Measurements from ENCODE around the gene ABCC1. TPM values are rescaled to one million over a fixed set of nuclear protein-coding genes. Genes with fewer than 3 reads are reported as not detected.
"Not testable (repeated sequence)": the region's sequence is repeated elsewhere in the genome, so short reads cannot be mapped to it uniquely, and the experiment has no call there.

ABCC1 gene
- total and polyA plus RNA-seq, 4 donors = 2.9 to 61.9 (median 43.6) TPM

- ATAC-seq (ENCODE audit: low FRiP score) (peak; percentile 74), DNase-seq (peak; percentile 77 to 87)
- no peak overlapping the region for H3K4me3 ChIP-seq (ENCODE audit: low read length in 2 of 2)
- peaks cover 0 to 7% of the 10 kb centered on the region in 2 donors for H3K36me3 ChIP-seq (ENCODE audit: control insufficient read depth in 1 of 2, insufficient read depth in 2 of 2, low read length in 1 of 2)
- peaks cover 0 to 5% of the 10 kb centered on the region in 2 donors for H3K4me1 ChIP-seq (ENCODE audit: control insufficient read depth in 1 of 2, insufficient read depth in 2 of 2, low read length in 2 of 2)
- intact Hi-C loops (cut with DNase I) = loop anchor here in 1 of 2 donors (10.0 kb wide), 2 partner anchors 59 to 221 kb away; no protein-coding TSS in a partner anchor
- H3K27me3 ChIP-seq (ENCODE audit: control insufficient read depth in 1 of 2, insufficient read depth in 2 of 2, low read length in 1 of 2) = no peaks in the 10 kb centered on the region
- WGBS, 2 donors = 3 to 4% methylated on average over 14 of the region's 14 CpGs
- H3K9me3 ChIP-seq (ENCODE audit: control insufficient read depth, low read length) = no peaks in the 10 kb centered on the region
- H3K27ac ChIP-seq (ENCODE audit: low read depth in 1 of 2, low read length in 2 of 2) = peak overlapping the region in 1 of 2 donors; percentile 85
Measured at GRCh38 chr16:16096121-16096857, 146.9 kb downstream of the ABCC1 start.

- Histone ChIP-seq H3K36me3 (ENCODE audit: control insufficient read depth in 1 of 2, insufficient read depth in 2 of 2, low read length in 1 of 2) (peaks cover 0 to 7% of the 10 kb centered on the region in 2 donors), H3K27me3 (ENCODE audit: control insufficient read depth in 1 of 2, insufficient read depth in 2 of 2, low read length in 1 of 2) (no peaks in the 10 kb centered on the region), H3K4me1 (ENCODE audit: control insufficient read depth in 1 of 2, insufficient read depth in 2 of 2, low read length in 2 of 2) (peaks cover 0 to 5% of the 10 kb centered on the region in 2 donors), H3K9me3 (ENCODE audit: control insufficient read depth, low read length) (no peaks in the 10 kb centered on the region), H3K27ac (ENCODE audit: low read depth in 1 of 2, low read length in 2 of 2) (peak overlapping the region in 1 of 2 donors; percentile 85), H3K4me3 (ENCODE audit: low read length in 2 of 2) (no peak overlapping the region)
- 15 to 19% methylated on average over 3 of the region's 3 CpGs for WGBS, 2 donors
- intact Hi-C loops (cut with DNase I) = loop anchor here in 1 of 2 donors (10.0 kb wide), 2 partner anchors 58 to 222 kb away; no protein-coding TSS in a partner anchor
- DNase-seq = no peak
- peak; percentile 4 for ATAC-seq (ENCODE audit: low FRiP score)
Measured at GRCh38 chr16:16096858-16097213, 147.4 kb downstream of the ABCC1 start.

DNA sequence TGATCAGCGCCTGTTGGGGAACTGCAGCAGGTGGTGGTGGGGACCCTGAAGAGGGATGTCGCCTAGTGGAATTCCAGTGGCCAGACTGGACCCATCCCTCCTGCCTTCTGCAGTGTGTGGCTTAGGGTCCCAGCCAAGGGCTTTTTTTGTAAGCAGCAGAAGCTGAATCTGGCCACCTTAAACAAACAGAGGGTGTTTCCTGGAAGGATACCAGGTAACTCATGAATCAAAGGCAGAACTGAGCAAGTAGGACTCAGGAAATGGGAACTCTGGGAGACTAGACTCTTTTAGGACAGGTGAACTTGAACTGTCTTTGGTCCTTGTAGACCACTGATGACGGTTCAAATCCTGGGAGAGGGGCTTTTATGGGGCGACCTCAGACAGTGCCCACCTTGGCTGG, 149.9 kb downstream of the ABCC1 start:
- ATAC-seq (ENCODE audit: low FRiP score) (no peak), DNase-seq (no peak)
- H3K27me3 ChIP-seq (ENCODE audit: control insufficient read depth in 1 of 2, insufficient read depth in 2 of 2, low read length in 1 of 2) = no peaks in the 10 kb centered on the region
- intact Hi-C loops (cut with DNase I) = loop anchor here in 1 of 2 donors (10.0 kb wide), 2 partner anchors 55 to 225 kb away; no protein-coding TSS in a partner anchor
- no peak overlapping the region for H3K4me3 ChIP-seq (ENCODE audit: low read length in 2 of 2)
- WGBS, 2 donors = 95 to 97% methylated on average over 4 of the region's 4 CpGs
- H3K27ac ChIP-seq (ENCODE audit: low read depth in 1 of 2, low read length in 2 of 2) = no peak overlapping the region
- peaks cover 5 to 7% of the 10 kb centered on the region in 2 donors for H3K36me3 ChIP-seq (ENCODE audit: control insufficient read depth in 1 of 2, insufficient read depth in 2 of 2, low read length in 1 of 2)
- no peaks in the 10 kb centered on the region for H3K4me1 ChIP-seq (ENCODE audit: control insufficient read depth in 1 of 2, insufficient read depth in 2 of 2, low read length in 2 of 2)
- H3K9me3 ChIP-seq (ENCODE audit: control insufficient read depth, low read length) = no peaks in the 10 kb centered on the region

DNA sequence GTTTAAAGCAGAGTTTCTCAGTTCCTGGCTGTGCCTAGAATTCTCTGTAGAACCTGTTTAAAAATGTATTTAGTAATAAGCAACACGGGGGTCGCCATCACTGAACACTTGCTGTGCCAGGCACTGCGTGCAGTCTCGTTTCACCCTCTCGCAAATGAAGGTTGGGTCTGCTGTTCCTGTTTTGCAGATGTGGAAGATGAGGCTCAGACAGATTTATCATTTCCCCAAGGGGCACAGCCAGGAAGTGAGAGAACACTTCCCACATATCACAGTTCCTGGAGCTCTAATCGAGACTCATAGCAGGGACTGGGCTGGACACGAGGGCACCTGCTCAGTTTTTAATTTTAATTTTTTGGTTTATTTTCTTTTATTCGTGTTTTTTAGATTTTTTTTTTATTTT, 151.2 kb downstream of the ABCC1 start:
- Histone ChIP-seq H3K27ac (ENCODE audit: low read depth in 1 of 2, low read length in 2 of 2) (no peak overlapping the region), H3K4me1 (ENCODE audit: control insufficient read depth in 1 of 2, insufficient read depth in 2 of 2, low read length in 2 of 2) (no peaks in the 10 kb centered on the region), H3K27me3 (ENCODE audit: control insufficient read depth in 1 of 2, insufficient read depth in 2 of 2, low read length in 1 of 2) (no peaks in the 10 kb centered on the region), H3K4me3 (ENCODE audit: low read length in 2 of 2) (no peak overlapping the region), H3K36me3 (ENCODE audit: control insufficient read depth in 1 of 2, insufficient read depth in 2 of 2, low read length in 1 of 2) (peaks cover 5 to 7% of the 10 kb centered on the region in 2 donors), H3K9me3 (ENCODE audit: control insufficient read depth, low read length) (no peaks in the 10 kb centered on the region)
- WGBS, 2 donors = 69 to 81% methylated on average over 8 of the region's 8 CpGs
- intact Hi-C loops (cut with DNase I) = no loop called here
- no peak for ATAC-seq (ENCODE audit: low FRiP score)
- DNase-seq = no peak

DNA sequence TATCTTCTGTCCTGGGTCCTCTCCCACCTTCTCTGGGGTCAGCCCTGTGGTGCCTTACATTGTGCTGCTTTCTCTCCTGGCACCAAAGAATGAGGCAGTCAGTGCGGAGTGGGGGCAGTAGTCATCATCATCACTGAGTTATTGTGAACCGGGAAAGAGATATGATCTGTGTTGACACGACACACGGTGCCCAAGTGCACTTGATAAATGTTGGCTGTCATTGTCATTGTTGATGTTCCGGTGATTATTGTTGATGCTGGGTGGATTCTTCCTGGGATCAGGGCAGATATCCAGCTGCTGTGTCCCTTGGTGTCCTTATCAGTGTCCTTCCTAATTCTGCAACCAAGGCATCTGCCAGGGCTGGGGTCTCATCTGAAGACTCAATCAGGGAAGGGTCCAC, 152.2 kb downstream of the ABCC1 start:
- H3K27ac ChIP-seq (ENCODE audit: low read depth in 1 of 2, low read length in 2 of 2) = no peak overlapping the region

GRCh38 chr16:16102738-16103137, 153.3 kb downstream of the ABCC1 start:
- no peaks in the 10 kb centered on the region for H3K4me1 ChIP-seq (ENCODE audit: control insufficient read depth in 1 of 2, insufficient read depth in 2 of 2, low read length in 2 of 2)
- intact Hi-C loops (cut with DNase I) = no loop called here
- ATAC-seq (ENCODE audit: low FRiP score) (no peak), DNase-seq (no peak)
- H3K27me3 ChIP-seq (ENCODE audit: control insufficient read depth in 1 of 2, insufficient read depth in 2 of 2, low read length in 1 of 2) = no peaks in the 10 kb centered on the region
- H3K27ac ChIP-seq (ENCODE audit: low read depth in 1 of 2, low read length in 2 of 2) = no peak overlapping the region
- no peaks in the 10 kb centered on the region for H3K9me3 ChIP-seq (ENCODE audit: control insufficient read depth, low read length)
- peaks cover 7 to 8% of the 10 kb centered on the region in 2 donors for H3K36me3 ChIP-seq (ENCODE audit: control insufficient read depth in 1 of 2, insufficient read depth in 2 of 2, low read length in 1 of 2)
- 67 to 73% methylated on average over 4 of the region's 4 CpGs for WGBS, 2 donors
- no peak overlapping the region for H3K4me3 ChIP-seq (ENCODE audit: low read length in 2 of 2)

More for the DNA sequence above, 152.2 kb downstream of the ABCC1 start:
- DNase-seq = no peak
- Histone ChIP-seq H3K9me3 (ENCODE audit: control insufficient read depth, low read length) (no peaks in the 10 kb centered on the region), H3K4me3 (ENCODE audit: low read length in 2 of 2) (no peak overlapping the region), H3K27me3 (ENCODE audit: control insufficient read depth in 1 of 2, insufficient read depth in 2 of 2, low read length in 1 of 2) (no peaks in the 10 kb centered on the region), H3K4me1 (ENCODE audit: control insufficient read depth in 1 of 2, insufficient read depth in 2 of 2, low read length in 2 of 2) (no peaks in the 10 kb centered on the region), H3K36me3 (ENCODE audit: control insufficient read depth in 1 of 2, insufficient read depth in 2 of 2, low read length in 1 of 2) (peaks cover 7% of the 10 kb centered on the region in 2 donors)
- intact Hi-C loops (cut with DNase I) = no loop called here
- WGBS, 2 donors = 69 to 81% methylated on average over 5 of the region's 5 CpGs
- no peak for ATAC-seq (ENCODE audit: low FRiP score)

DNA sequence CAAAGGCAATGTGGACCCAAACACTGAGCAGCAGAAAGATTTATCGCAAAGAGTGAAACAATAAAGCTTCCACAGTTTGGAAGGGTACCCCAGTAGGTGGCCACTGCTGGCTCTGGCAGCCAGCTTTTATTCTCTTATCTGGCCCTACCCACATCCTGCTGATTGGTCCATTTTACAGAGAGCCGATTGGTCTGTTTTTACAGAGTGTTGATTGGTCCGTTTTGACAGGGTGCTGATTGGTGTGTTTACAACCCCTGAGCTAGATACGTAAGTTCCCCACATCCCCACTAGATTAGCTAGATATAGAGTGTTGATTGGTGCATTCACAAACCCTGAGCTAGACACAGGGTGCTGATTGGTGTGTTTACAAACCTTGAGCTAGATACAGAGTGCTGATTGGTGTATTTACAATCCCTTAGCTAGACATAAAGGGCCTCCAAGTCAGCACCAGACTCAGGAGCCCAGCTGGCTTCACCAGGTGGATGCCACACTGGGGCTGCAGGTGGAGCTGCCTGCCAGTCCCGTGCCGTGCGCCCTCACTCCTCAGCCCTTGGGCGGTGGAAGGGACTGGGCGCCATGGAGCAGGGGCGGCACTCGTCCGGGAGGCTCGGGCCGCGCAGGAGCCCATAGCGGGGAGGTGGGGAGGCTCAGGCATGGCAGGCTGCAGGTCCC, 154.9 kb downstream of the ABCC1 start:
- DNase-seq; H3K27me3 ChIP-seq (ENCODE audit: control insufficient read depth in 1 of 2, insufficient read depth in 2 of 2, low read length in 1 of 2); H3K27ac ChIP-seq (ENCODE audit: low read depth in 1 of 2, low read length in 2 of 2); H3K4me3 ChIP-seq (ENCODE audit: low read length in 2 of 2); intact Hi-C loops (cut with DNase I); H3K9me3 ChIP-seq (ENCODE audit: control insufficient read depth, low read length); H3K4me1 ChIP-seq (ENCODE audit: control insufficient read depth in 1 of 2, insufficient read depth in 2 of 2, low read length in 2 of 2); ATAC-seq (ENCODE audit: low FRiP score); H3K36me3 ChIP-seq (ENCODE audit: control insufficient read depth in 1 of 2, insufficient read depth in 2 of 2, low read length in 1 of 2): not testable (repeated sequence)
- WGBS, 2 donors = 90 to 92% methylated on average over 15 to 16 of the region's 16 CpGs

DNA sequence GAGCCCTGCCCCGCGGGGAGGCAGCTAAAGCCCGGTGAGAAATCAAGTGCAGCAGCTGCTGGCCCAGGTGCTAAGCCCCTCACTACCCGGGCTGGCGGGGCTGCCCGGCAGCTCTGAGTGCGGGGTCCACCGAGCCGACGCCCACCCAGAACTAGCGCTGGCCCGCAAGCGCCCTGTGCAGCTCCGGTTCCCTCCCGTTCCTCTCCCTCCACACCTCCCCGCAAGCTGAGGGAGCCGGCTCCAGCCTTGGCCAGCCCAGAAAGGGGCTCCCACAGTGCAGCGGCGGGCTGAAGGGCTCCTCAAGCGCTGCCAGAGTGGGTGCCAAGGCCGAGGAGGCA, 155.4 kb downstream of the ABCC1 start:
- 89 to 94% methylated on average over 21 of the region's 21 CpGs for WGBS, 2 donors
- DNase-seq; H3K36me3 ChIP-seq (ENCODE audit: control insufficient read depth in 1 of 2, insufficient read depth in 2 of 2, low read length in 1 of 2): not testable (repeated sequence)

DNA sequence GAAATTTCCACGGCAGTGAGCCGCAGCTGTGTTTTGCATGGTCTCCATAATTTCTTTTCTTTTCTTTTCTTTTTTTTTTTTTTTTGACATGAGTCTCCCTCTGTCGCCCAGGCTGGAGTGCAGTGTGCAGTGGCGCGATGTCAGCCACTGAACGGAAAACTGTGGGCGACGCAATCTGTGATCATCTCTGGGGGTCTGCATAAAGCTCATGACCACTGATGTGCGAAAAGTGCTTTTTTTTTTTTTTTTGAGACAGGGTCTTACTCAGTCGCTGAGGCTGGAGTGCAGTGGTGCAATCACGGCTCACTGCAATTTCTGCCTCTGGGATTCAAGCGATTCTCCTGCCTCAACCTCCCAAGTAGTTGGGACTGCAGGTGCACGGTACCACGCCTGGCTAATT, 156.2 kb downstream of the ABCC1 start:
- 80 to 92% methylated on average over 13 to 14 of the region's 14 CpGs for WGBS, 2 donors
- Histone ChIP-seq H3K4me1 (ENCODE audit: control insufficient read depth in 1 of 2, insufficient read depth in 2 of 2, low read length in 2 of 2) (no peaks in the 10 kb centered on the region), H3K9me3 (ENCODE audit: control insufficient read depth, low read length) (no peaks in the 10 kb centered on the region), H3K27me3 (ENCODE audit: control insufficient read depth in 1 of 2, insufficient read depth in 2 of 2, low read length in 1 of 2) (no peaks in the 10 kb centered on the region), H3K4me3 (ENCODE audit: low read length in 2 of 2) (no peak overlapping the region), H3K36me3 (ENCODE audit: control insufficient read depth in 1 of 2, insufficient read depth in 2 of 2, low read length in 1 of 2) (peaks cover 0 to 8% of the 10 kb centered on the region in 2 donors), H3K27ac (ENCODE audit: low read depth in 1 of 2, low read length in 2 of 2) (no peak overlapping the region)
- ATAC-seq (ENCODE audit: low FRiP score) (no peak), DNase-seq (no peak)
- intact Hi-C loops (cut with DNase I) = no loop called here

More for the DNA sequence above, 155.4 kb downstream of the ABCC1 start:
- H3K27ac ChIP-seq (ENCODE audit: low read depth in 1 of 2, low read length in 2 of 2); H3K27me3 ChIP-seq (ENCODE audit: control insufficient read depth in 1 of 2, insufficient read depth in 2 of 2, low read length in 1 of 2); intact Hi-C loops (cut with DNase I); ATAC-seq (ENCODE audit: low FRiP score); H3K4me3 ChIP-seq (ENCODE audit: low read length in 2 of 2); H3K4me1 ChIP-seq (ENCODE audit: control insufficient read depth in 1 of 2, insufficient read depth in 2 of 2, low read length in 2 of 2); H3K9me3 ChIP-seq (ENCODE audit: control insufficient read depth, low read length): not testable (repeated sequence)

Measured in aorta (tissue), 5 donors.